Measurements from ENCODE around the gene SLC2A10.

DNA sequence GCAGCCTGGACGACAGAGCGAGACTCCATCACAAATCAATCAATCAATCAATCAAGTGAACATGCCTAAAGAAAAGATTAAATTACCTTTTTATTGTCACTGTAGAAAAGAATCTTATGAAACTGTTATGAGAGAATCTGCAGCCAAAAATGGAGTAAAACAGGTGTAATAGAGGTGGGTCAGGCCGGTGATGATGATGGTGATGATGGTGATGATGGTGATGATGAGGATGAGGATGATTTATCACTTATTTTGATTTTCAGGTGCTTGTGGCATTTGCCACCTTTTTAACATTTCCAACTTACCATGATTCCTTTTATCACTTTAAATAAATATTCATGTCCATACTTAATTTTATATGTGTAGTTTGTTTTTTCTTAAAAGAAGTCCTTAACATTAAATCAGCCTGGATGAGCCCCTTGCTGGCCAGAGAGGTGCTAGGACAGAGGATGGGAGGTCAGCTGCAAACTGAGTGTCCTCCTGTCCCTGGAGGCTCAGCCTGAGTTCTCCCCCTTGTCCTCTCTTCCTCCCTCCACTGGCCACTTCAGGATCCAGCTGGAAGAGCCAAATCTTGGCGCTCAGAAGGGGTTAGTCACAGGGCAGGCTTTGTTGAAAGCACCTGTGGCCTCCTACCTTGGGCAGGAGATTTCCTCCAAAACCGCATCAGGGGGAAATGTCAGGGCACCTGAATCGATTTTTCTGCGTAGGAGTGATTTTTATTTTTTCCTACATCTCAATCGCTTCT lies 32.6 kb downstream of the SLC2A10 start:
- TF ChIP-seq, protein P1, sequence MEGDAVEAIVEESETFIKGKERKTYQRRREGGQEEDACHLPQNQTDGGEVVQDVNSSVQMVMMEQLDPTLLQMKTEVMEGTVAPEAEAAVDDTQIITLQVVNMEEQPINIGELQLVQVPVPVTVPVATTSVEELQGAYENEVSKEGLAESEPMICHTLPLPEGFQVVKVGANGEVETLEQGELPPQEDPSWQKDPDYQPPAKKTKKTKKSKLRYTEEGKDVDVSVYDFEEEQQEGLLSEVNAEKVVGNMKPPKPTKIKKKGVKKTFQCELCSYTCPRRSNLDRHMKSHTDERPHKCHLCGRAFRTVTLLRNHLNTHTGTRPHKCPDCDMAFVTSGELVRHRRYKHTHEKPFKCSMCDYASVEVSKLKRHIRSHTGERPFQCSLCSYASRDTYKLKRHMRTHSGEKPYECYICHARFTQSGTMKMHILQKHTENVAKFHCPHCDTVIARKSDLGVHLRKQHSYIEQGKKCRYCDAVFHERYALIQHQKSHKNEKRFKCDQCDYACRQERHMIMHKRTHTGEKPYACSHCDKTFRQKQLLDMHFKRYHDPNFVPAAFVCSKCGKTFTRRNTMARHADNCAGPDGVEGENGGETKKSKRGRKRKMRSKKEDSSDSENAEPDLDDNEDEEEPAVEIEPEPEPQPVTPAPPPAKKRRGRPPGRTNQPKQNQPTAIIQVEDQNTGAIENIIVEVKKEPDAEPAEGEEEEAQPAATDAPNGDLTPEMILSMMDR (IDR thresholded peaks at IDR 0.05) = no peak
- TF ChIP-seq POLR2A (IDR thresholded peaks at IDR 0.05) = no peak

Data from esophagus squamous epithelium (tissue), 4 donors.